Measurements from ENCODE around the gene TLE1.

- TF ChIP-seq POLR2AphosphoS5 (IDR thresholded peaks at IDR 0.05; ENCODE audit: borderline replicate concordance, low read depth, low read length): no peak
- TF ChIP-seq EZH2 (IDR thresholded peaks at IDR 0.05): no peak
- TF ChIP-seq FOXP2 (optimal IDR thresholded peaks at IDR 0.05; ENCODE audit: control extremely low read depth, extremely low read length, insufficient read depth): no peak
Observed at GRCh38 chr9:81565144-81565543, 124.2 kb downstream of the TLE1 start.
